Measurements from ENCODE around the gene TRIM47.

DNA sequence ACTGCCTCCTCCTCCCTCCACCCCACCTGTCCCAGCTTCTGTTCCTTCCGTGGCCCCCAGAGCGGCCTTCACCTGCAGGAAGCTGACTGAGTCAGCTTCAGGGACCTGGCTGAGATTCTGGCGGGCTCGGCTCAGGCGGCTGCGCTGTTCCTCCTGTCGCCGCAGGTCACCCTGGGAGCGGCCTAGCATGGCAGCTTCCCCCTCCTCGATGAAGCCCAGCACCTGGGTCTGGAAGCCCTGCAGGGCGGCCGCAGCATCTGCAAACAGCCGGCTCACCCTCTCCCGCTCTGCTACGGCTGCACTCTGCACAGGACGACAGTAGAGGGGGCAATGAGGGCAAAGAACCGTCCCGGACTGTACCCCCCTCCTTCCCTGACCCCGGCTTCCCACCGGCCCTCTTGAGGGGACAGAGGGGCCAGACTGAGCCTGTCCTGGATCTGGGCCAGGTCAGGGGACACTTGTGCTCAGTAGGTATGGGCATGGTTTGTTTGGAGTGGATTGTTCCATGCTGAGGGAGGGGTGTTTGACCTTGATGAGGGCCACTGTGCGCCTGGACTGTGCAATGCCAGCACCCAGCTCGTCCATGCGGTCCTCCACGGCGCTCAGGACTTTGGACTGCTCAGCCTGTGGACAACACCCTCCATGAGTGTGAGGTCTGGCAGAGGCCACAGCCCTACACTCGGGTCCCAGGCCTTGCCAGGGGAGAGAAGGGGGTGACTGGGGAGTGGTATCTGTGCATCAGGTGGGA lies 2.0 kb downstream of the TRIM47 start:
- TF ChIP-seq, protein P1, sequence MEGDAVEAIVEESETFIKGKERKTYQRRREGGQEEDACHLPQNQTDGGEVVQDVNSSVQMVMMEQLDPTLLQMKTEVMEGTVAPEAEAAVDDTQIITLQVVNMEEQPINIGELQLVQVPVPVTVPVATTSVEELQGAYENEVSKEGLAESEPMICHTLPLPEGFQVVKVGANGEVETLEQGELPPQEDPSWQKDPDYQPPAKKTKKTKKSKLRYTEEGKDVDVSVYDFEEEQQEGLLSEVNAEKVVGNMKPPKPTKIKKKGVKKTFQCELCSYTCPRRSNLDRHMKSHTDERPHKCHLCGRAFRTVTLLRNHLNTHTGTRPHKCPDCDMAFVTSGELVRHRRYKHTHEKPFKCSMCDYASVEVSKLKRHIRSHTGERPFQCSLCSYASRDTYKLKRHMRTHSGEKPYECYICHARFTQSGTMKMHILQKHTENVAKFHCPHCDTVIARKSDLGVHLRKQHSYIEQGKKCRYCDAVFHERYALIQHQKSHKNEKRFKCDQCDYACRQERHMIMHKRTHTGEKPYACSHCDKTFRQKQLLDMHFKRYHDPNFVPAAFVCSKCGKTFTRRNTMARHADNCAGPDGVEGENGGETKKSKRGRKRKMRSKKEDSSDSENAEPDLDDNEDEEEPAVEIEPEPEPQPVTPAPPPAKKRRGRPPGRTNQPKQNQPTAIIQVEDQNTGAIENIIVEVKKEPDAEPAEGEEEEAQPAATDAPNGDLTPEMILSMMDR (IDR thresholded peaks at IDR 0.05; ENCODE audit: low read depth, low read length), result no peak
- no peak for TF ChIP-seq POLR2A (IDR thresholded peaks at IDR 0.05; ENCODE audit: extremely low read depth, insufficient read length)

Measured in NB4 (cell line).